NCI-H1436 (cell line): ENCODE results near the gene UMAD1.

ENCODE experiments used
- DNase-seq: peaks from one replicate; lab custom pipeline; 2025; lab: John Stamatoyannopoulos, UW

UMAD1 gene

DNA sequence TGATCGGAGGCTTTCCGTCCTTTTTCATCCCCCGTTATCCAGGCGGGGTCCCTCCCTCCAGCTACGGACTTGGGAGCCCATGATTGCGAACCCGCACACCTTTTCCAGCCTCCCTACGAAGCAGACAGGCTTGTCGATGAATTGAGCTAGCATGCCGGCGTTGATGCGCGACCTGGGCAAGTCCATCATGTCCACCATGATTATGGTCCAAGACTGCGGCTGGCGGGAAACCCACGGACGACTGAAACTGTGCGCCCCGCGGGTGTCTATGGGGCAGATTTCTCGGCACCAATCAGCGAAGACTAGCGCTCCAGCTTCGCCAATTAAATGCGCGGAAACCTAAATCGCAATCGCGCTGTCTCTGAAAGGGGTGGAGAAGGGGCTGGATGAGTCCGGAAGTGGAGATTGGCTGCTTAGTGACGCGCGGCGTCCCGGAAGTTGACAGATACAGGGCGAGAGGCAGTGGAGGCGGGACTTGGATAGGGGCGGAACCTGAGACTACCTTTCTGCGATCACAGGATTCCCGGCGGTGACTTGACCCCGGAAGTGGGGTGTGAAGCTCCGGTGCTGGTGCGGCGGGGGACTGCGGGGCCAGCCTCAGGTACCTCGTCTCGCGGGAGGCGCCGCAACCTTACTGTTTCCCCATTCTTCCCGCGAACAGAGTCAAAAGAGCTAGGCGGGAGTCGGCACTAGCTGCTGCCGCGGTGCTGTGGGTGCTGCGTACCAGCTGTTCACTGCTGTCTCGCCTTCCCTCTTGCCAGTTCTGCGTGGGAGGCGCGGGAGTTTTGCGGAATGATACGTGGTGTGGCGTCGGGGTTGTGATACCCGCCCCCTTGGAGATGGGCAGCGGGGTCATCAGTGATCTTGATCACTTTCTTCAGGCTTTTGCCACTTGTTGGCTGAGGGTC is at the start of gene UMAD1:
UMAD1 (plus strand) TSS at position 532 of the 908 bp plus-strand sequence. CDS start 32,620 bp downstream, outside the sequence.
- peak; percentile 99 for DNase-seq

DNA sequence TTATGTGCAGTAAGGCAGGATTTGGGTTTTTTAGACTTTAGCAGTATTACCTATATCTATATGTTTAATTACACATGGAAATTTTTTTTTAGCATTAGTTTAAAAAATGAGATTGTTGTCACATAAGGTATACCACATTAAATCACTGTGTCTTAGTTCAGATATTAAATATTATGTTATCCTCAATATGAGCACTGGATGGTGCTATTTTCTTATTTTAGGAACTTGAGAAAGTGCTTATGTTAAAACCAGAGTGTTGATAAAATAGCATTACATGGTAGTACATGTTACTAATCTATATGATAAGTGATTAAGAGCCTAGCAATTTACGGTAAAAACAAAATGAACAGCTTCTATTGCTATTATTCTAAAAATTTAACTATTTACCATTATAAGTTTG is 45.1 kb upstream of the UMAD1 start:
- peak; percentile 33 for DNase-seq

DNA sequence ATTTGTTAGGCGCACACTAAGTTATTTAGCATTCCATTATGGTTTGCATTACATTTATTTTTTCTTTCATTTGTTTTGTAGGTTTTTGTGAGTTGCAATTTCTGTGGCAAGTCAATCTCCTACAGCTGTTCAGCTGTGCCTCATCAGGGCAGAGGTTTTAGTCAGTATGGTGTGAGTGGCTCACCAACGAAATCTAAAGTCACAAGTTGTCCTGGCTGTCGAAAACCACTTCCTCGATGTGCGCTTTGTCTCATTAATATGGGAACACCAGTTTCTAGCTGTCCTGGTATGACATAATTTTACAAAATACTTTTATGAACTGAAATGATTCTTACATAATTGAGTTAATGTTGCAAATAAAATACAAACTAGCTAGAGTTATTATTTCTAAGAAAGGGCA is 44.4 kb upstream of the UMAD1 start:
- DNase-seq: no peak

DNA sequence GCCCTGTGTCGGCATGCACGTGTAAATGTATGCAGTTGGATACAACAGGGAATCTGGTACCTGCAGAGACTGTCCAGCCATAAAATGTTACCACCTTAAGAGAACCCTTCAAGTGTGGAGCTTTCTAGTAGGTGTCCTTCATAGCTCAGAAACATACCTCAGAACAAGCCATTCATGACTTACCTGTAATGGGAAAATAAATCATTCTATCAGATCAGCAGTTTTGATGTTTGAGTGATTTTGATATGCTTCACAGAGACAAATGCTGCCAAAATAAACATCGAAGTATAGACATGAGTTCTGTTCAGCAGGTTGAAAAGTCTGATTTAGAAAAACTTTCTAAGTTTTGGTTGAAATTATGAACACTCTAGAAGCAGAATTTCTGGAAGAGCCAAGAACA is 33.5 kb upstream of the UMAD1 start:
- DNase-seq: no peak

DNA sequence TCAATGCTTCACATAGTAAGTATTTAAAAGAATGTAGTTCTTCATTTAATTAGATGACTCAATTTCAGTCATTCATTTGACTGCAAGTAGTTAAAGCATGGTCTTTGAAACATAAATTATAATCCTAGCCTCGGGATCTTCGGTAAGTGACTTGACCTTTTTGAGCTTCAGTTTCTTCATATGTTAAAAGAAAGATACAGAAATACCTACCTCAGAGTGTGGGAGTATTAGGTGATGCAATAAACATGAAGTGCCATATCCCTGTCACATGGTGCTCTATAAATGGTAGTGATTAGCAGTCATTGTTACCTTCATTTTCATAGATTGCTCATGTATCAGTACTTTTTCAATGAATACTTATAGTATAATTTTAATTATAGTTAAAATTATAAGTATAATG is 31.2 kb upstream of the UMAD1 start:
- no peak for DNase-seq

DNA sequence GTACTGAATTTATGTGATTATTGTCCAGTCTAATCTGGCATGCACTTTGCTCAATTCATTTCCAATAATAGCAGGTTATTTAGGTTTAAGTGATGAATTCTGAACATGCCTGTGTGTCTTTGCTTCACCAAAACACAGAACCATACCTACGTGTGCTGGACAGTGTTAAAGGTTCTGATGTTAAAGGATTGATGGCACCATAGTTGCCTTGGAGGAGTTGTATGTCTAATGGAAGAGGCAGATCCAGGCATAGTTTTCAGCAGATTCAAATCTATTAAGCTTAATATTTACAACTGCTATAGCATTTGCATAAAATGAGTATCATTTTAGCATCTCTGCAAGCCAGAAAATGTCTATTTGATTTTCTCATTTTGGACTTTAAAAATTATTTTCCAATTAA is 28.0 kb upstream of the UMAD1 start:
- DNase-seq: no peak

DNA sequence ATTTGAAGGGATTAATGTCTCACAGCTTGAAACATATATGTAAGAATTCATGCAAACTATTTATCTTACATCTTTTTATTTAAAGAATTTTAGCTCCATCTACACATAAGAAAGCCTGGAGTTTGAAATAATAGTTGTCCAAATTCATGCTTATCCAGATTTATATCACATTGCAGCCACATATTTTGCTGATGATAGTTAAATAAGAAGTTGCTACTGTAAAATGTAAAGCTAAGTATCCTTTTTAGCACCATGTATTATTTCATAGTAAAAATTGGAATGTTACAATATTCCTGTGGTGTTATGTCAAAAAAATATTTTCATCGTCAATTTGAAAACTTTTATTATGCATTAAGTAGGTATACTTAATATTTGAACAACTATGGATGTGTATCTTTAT is 27.3 kb upstream of the UMAD1 start:
- DNase-seq: no peak

DNA sequence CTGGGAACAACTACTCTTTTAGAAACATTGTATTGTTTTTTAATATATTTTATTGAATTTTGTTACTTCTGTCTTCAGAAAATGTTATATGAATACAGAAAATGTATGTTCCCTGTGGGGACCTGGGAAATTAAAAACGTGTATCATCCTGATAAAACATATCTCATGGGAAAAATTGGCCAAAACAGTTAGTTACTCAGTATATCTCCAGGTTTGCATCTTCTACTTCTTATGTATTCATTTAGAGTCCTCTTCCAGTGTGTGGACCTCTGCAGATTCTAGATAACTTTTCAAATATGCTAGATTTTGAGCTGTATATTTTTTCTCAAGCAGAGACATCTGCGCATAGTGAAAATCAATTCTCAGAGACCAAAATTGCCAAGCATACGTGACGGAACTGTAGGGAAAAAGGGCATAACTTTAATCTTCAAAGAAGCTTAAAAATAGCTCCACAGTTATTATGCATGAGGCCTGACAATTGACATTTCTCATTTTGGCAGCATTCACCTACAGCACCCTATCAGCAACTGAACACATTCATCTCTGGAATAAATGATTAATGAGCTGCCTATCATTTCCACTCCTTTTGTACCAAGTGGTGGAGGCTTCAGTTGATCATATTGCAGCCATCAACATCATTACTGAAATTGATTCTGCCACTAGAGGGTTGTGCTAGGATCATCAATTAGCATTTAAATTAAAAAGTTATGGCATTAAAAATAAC is 26.4 kb upstream of the UMAD1 start:
- no peak for DNase-seq

DNA sequence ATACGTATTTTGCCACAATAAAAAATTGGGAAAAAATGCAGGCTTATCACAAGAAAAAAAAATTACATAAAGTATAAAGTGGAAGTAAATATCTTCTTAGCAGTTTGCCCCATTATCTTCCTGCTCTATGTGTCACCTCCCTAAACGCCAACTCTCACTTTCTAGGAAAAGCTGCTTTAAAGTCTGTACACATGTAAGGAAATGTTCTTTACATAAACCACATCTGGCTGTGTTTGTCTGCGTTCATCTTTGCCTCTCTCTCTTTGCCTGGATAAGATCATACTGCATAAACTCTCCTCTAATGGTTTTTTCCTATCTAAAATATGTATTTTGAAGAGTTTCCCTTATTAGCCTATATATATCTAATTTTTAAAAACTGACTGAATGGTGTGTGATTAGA is 23.0 kb upstream of the UMAD1 start:
- DNase-seq: no peak

DNA sequence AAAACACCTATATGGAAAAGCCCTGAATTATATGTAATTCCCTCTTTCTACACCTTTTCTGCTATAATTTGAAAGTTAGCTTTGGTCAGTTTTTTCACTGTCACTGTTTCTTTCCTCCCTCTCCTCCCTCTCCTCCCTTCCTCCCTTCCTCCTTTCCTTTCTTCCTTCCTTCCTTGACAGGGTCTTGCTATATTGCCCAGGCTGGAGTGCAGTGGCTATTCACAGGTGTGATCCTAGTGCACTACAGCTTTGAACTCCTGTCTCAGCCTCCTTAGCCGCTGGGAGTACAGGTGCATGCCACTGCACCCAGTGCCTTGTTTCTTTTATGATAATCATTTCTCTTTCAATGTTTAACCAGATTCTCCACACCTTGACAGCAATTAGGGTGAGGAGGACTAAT is 22.1 kb upstream of the UMAD1 start:
- no peak for DNase-seq

DNA sequence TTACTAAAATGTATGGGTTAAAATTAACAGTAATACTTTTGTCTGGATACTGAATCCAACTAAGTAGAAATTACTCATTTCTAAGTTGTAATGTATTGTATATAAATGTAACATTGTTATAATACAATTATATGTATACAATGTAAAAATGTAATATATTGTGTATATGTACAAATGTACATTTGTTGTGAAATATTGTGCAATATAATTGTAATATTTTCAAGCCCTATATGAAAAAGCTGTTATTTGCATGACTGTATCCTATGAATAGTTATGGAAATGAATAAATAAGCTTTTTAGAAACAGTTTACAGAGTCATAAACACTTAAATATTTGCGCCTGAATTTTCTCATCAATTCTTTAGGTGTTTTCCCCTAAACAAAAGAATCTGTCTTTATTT is 20.3 kb upstream of the UMAD1 start:
- no peak for DNase-seq

DNA sequence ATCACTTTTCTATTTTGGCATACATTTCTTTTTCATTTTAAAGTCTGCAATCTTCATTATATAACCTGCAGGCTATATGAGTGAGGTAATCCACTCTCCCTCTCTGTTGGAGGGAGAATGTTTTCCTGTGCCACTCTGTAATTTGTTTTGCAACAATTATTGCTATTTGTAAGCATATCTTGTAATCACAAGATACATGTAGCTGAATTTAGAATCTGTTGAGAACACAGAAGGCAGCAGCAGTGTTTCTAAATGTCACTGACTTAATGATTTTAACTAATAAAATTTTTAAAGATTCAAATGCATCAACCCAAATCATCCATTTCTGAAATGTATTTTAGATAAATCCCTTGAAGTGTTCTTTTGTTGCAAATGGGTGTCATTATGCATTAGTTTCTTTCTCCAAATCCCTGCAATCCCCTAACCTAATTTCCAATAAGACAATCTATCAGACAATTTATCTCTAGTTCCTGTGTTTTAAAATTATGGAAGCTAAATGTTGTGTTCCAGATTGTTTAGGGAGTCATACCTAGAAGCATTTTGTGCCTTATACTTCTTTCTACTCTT is 19.8 kb upstream of the UMAD1 start:
- no peak for DNase-seq

DNA sequence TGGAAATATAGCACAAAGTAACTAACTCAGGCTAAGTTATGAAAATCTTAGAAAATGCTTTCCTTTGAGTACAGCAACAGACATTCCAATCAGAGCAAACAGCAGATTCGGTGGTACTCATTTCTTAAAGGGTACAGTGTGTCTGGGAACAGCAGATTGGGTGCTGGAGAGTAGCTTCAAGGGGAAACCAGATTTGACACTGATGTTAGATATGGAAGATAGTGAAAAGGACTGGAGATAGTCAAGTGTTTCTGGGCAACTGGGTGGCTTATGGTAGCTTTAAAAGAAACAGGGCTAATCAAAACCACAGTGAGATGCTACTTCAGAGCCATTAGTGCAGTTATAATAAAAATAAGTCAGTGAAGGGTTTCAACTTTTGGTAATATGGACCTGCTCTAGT is 12.1 kb upstream of the UMAD1 start:
- no peak for DNase-seq

DNA sequence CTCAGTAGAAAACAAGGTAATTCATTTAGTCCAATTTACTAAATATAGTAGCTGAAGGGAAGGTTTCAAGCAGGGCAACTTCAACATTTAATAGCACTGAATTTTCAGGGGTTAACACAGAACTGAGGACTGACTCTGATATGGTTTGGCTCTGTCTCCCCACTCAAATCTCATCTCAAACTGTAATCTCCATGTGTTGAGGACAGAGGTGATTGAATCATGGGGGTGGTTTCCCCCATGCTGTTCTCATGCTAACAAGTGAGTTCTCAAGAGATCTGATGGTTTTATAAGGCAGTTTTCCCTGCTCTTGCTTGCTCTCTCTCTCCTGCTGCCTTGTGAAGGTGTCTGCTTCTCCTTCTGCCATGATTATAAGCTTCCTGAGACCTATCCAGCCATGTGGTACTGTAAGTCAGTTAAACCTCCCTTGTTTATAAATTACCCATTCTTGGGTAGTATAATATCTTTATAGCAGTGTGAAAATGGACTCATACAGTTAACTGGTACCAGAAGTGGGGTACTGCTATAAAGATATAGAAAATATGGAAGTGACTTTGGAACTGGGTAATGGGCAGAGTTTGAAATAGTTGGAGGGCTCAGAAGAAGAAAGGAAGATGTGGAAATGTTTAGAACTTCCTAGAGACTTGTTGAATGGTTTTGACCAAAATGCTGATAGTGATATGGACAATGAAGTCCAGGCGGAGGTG is 9.8 kb upstream of the UMAD1 start:
- no peak for DNase-seq

DNA sequence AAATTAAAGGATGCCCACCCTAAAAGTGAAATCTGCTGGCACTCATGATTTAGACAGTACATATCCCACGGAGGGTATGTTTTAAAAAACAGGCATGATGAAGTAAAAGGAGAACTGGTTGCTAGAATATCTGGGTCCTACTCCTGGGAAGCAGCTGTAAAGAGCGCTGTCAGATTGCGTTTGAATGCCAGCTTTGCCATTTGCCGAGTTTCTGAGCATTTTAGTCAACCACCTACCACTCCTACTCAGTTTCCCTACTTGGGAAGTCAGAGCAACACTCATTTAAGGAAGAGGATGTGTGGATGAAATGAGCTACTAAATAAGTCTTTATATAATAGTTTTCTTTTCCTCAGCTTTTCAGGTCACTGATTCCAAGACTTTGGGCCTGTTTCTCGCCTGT is 1.1 kb upstream of the UMAD1 start:
- no peak for DNase-seq

DNA sequence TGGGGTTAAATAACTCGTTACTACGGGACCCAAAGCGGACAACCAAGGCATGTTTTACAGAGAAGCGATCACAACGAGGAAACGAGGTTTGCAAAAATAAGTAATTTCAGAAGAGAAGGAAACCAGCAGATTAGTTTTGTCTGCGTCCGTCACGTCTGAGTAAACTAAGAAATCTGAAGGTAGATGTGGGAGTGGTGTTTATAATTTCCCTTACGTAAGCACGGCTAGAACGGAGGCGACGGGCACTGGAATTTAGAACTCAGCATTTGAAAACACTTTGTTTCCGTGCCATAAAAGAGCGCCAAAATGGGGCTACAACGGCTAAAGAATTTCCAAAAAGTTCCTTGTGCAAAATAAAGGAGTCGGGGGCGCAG is 718 bp upstream of the UMAD1 start:
- no peak for DNase-seq

DNA sequence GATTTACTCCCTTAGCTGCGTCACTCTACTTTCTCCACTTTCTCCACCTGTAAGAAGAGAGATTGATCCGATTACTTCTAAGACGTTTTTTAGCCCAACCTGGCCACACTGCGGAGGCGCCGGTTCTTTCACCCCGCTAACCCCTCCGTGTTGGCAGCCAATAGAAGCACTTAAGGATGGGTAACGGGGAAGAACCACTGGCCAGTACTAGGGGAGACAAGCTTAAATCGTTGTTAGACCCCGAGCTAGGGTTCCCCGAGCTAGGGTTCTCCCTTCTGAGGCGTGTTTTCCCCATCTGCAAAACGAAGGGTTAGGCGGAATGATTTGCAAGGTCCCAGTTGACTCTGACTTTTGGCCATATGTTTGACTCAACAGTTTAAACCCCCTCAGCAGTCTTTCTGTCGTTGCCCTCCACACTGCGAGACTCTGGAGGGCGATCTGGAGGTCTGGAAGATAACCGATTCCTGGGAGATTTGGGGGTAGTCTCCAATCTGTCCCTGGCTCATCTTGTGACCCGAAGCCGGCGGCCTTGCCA is 644 bp downstream of the UMAD1 start:
- DNase-seq: no peak

DNA sequence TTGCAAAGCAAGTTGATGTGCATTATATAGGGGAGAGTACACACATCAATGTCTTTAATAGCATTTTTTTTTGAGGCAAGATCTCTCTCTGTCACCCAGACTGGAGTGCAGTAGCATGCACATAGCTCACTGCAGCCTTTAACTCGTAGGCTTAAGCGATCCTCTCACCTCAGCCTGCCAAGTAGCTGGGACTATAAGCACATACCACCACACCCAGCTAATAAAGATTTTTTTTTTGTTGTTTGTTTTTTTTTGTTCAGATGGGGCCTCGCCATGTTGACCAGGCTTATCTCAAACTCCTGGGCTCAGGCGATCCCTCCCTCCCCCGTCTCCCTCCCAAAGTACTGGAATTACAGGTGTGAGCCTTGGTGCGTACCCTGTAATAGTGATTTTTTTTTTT is 1.5 kb downstream of the UMAD1 start:
- DNase-seq: no peak

DNA sequence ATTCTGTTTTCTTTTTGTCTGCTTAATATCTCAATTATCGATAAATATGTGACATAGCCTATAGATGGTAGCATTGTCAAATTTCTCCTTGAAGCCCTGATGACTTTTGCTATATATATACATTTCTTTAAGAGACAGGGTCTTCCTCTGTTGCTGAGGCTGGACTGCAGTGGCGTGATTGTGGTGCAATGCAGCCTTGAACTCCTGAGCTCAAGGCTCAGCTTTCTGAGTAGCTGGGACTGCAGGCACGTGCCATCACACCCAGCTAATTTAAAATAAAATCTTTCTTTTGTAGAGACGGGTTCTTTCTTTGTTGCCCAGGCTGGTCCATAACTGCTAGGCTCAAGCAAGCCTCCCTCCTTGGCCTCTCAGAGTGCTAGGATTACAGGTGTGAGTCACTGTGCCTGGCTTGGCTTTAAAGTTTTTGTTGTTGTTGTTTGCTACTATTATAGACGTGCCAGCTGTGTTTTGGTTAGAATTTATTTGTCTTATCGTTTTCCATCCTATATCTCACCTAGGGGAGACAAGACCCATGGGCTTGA is 7.0 kb downstream of the UMAD1 start:
- no peak for DNase-seq

DNA sequence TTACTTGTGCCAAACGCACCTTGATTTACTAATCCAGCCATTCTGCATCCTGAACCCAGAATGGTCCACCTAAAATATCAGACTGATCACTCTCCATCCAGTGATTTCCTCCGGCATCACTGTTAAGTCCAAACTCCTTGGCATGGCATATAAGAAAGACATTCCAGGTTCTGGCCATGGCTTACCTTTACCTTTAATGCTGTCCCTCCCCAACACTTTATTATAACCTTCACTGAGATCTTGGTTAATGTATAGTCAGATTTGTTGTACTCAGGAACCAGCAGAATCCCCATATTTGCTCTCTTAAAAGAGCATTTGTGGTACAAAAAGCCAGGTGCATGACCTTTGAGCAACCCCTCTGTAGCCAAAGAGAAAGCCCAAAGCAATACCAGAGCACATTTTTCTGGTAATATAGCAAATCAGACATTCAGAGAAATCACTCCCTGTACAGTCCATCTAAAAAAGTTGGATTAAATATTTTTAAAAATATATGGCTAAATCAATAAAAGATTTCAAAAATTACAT is 10.2 kb downstream of the UMAD1 start:
- no peak for DNase-seq

DNA sequence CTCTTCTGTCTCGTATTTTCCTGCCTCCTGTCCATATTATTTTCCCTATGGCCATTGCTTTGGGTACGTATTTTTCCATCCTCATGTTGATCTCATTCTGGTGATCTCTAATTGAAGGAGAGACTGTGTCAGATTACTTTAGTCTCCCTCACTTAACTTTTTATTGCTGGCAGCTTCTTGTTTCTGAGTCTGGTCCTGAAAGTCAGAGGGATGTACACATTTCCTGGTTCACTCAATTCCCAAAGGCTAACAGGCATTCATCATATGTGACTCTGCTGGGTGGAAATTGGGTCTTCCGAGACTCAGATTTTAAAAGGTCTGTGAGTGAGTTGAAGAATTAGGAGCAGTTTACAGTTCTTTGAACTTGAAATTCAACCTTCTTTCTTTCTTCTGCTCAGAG is 10.9 kb downstream of the UMAD1 start:
- DNase-seq: no peak
